Mesothelial cell of epicardium (in vitro differentiated cells): ENCODE data around the gene ARAP2. TPM values are rescaled to one million over a fixed set of nuclear protein-coding genes. Genes with fewer than 3 reads are reported as not detected.

Source experiments
- DNase-seq, 2 experiments: peaks; one replicate each; pipeline ENCODE4 v3.0.0; 2021; ENCODE audit warnings: low spot score in 2 of 2; ENCODE audit not compliant: unreplicated experiment in 2 of 2
- H3K27ac Mint-ChIP-seq: 2 replicates; pipeline ENCODE4 v1.8.0; 2021; ENCODE audit warnings: mixed read lengths
- H3K27me3 Mint-ChIP-seq: 2 replicates; pipeline ENCODE4 v1.8.0; 2021; ENCODE audit warnings: low read depth, mixed read lengths
- H3K36me3 Mint-ChIP-seq: 2 replicates; pipeline ENCODE4 v1.8.0; 2021; ENCODE audit warnings: mixed read lengths
- H3K4me1 Mint-ChIP-seq: 2 replicates; pipeline ENCODE4 v1.8.0; 2021; ENCODE audit warnings: mixed read lengths
- H3K4me3 Mint-ChIP-seq: 2 replicates; pipeline ENCODE4 v1.8.0; 2021; ENCODE audit warnings: mild to moderate bottlenecking, moderate library complexity, mixed read lengths
- H3K9me3 Mint-ChIP-seq: 2 replicates; pipeline ENCODE4 v1.8.0; 2021; ENCODE audit warnings: mixed read lengths
- CTCF ChIP-seq: fragments of 200-600 bp; sonication (generic); IDR thresholded peaks from one replicate; pipeline ENCODE4 v1.5.0; 2021; ENCODE audit warnings: antibody characterized with exemption; ENCODE audit not compliant: unreplicated experiment
- total RNA-seq: library from RNA; stranded (reverse); gene quantifications from 3 replicates; pipeline ENCODE4 v1.2.1, GENCODE V29; 2021

The ARAP2 gene
- total RNA-seq, 1 donor from 2014 or later = 16.0 TPM

DNA sequence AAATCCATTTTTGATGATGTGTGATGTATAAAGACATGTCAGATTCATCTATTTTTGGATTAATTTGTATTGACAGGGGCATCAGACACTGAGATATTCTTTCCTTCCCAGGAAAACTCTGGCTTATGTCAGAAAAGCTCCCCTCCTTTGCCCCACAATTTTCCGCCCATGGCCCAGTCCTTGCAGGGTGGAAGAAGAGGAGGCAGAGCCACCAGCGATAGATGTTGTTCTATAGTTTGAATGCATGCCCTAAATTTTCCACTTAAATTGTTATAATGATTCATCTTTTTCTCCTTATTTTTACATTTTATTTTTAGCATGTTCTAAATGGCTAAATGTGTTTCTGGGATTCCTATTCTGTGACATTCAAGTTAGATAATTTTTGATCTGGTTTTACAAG, 149.3 kb downstream of the ARAP2 start:
- no peaks in the 10 kb centered on the region for H3K27me3 Mint-ChIP-seq
- no peak for TF ChIP-seq CTCF
- H3K9me3 Mint-ChIP-seq = peaks cover 10% of the 10 kb centered on the region
- no peak overlapping the region for H3K27ac Mint-ChIP-seq
- no peak overlapping the region for H3K4me3 Mint-ChIP-seq
- H3K36me3 Mint-ChIP-seq = peaks cover 14% of the 10 kb centered on the region
- DNase-seq = no peak
- H3K4me1 Mint-ChIP-seq = peaks cover 12% of the 10 kb centered on the region

DNA sequence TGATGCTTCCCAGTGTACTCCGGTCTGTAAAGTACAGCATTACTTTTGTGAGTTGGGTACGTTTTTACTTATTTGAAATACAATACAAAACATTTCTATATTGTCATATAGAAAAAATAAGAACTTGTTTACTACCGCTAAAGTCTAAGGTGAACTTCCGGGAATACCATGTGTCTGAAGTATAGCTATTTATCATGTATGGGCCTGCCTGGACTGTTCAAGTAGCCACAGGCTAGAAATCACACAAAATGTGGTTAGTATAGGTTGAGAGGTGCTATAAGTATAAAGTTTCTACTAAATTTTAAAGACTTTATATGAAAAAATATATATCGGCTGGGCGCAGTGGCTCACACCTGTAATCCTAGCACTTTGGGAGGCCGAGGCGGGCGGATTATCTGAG, 152.3 kb downstream of the ARAP2 start:
- DNase-seq = no peak
- Mint-ChIP-seq H3K4me3 (no peak overlapping the region), H3K27me3 (no peaks in the 10 kb centered on the region), H3K36me3 (peaks cover 6% of the 10 kb centered on the region), H3K4me1 (peaks cover 5% of the 10 kb centered on the region), H3K9me3 (no peaks in the 10 kb centered on the region), H3K27ac (no peak overlapping the region)
- no peak for TF ChIP-seq CTCF

DNA sequence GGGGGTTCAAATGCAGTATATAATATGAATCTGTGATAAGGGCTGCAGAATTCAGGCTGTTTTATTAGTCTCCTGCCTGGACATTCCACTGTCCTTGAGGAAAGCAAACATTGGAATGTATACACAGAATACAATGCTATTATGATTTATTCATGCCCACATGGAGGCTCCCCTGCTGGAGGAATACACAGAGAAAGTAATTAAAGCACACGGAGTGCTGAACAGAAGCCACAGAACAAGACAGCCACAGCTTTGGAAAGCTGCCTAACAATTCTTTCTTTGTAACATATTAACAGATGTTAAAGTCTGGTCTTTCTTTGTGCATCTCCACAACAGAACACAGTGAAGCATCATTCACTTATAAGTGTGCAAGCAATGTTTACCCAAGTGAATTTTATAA, 155.8 kb downstream of the ARAP2 start:
- no peak overlapping the region for H3K4me3 Mint-ChIP-seq
- H3K27me3 Mint-ChIP-seq = no peaks in the 10 kb centered on the region
- DNase-seq = no peak
- no peak overlapping the region for H3K27ac Mint-ChIP-seq
- no peak for TF ChIP-seq CTCF
- no peaks in the 10 kb centered on the region for H3K9me3 Mint-ChIP-seq
- H3K4me1 Mint-ChIP-seq = peaks cover 5% of the 10 kb centered on the region
- H3K36me3 Mint-ChIP-seq = peaks cover 6% of the 10 kb centered on the region

DNA sequence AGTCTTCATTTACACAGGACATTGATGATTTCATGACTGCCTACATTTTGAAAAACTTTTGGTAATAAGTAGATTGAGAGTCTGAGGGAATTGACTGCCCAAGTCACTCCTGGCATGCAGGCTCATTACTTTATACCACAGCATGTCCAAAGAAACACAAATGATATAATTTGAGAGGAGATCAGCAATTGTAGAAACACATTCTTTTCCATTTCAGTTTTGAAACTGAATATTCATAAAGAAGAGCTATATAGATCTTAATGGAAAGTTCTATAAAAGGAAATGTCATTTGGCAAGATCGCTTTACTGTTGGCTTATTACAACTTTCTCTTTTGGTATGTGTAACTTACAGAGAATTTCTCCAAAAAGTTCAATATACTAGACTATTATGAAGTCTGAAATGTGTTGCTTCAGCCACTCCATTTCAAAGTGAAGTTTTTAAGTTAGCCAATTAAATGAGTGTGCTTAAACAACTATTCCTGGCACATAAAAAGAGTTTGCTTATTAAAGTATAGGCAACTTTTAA, 158.0 kb downstream of the ARAP2 start:
- Mint-ChIP-seq H3K4me1 (peaks cover 5% of the 10 kb centered on the region), H3K27me3 (no peaks in the 10 kb centered on the region), H3K4me3 (no peak overlapping the region), H3K27ac (no peak overlapping the region), H3K9me3 (no peaks in the 10 kb centered on the region), H3K36me3 (peaks cover 6% of the 10 kb centered on the region)
- no peak for DNase-seq
- TF ChIP-seq CTCF = no peak

DNA sequence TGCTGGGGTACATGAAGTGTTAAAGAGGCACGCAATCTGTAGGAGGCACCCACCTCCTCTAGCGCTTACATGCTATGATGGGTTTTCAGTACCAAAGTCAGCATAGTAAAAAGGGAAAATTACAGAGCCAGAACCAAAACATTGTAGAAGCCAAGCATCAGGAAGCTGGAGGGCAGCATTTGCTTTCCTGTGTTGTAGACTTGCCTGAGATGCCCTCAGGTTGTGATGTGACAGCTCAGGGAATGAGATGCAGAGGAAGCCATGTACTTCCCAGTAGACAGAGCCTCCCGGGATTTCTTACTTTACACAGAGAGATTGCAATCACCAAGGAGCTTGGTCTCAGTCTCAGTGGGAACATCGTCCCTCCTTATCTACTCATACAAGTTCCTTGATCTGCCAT, 161.5 kb downstream of the ARAP2 start:
- Mint-ChIP-seq H3K4me1 (no peaks in the 10 kb centered on the region), H3K36me3 (no peaks in the 10 kb centered on the region), H3K27me3 (no peaks in the 10 kb centered on the region), H3K4me3 (no peak overlapping the region), H3K27ac (no peak overlapping the region), H3K9me3 (no peaks in the 10 kb centered on the region)
- no peak for DNase-seq
- no peak for TF ChIP-seq CTCF

DNA sequence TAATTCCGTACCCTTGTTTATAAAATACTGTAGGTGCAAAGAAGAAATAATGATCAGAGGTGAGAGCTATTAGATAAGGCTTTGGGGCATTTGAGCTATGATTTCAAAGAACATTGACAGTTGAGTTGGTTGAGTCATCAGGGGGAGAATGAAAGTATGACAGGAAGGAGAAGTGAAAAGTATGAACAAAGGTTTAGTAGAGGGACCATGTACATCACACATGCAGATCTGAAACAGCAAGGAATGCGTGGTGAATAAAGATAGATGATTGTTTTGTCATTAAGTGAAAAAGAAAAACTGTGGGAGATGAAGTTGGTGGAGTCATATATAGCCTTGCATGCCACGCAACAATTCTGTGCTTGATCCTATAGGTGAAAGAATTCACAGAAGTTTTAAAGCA, 163.1 kb downstream of the ARAP2 start:
- DNase-seq = no peak
- H3K27me3 Mint-ChIP-seq = no peaks in the 10 kb centered on the region
- H3K36me3 Mint-ChIP-seq = no peaks in the 10 kb centered on the region
- no peaks in the 10 kb centered on the region for H3K9me3 Mint-ChIP-seq
- no peak overlapping the region for H3K27ac Mint-ChIP-seq
- no peak overlapping the region for H3K4me3 Mint-ChIP-seq
- TF ChIP-seq CTCF = no peak
- H3K4me1 Mint-ChIP-seq = no peaks in the 10 kb centered on the region
